ENCODE data around the gene WDR77. TPM values are rescaled to one million over a fixed set of nuclear protein-coding genes. Genes with fewer than 3 reads are reported as not detected.

The WDR77 gene
- total and polyA plus RNA-seq, 9 of the 15 experiments (the other 6 are each of a cell fraction or from before 2014, with no cell fraction given) = 20.6 to 160 (median 75.3) TPM

- Histone ChIP-seq H3K27me3 (ENCODE audit: control insufficient read depth in 2 of 2, insufficient read depth in 2 of 2, low read length in 2 of 2) (no peaks in the 10 kb centered on the region), H3K4me2 (ENCODE audit: insufficient read depth, low read length) (no peak overlapping the region), H3K79me2 (ENCODE audit: control insufficient read depth, insufficient read depth, low read length) (peaks cover 36% of the 10 kb centered on the region), H2AFZ (ENCODE audit: low read depth, low read length) (no peak overlapping the region), H3K9me1 (ENCODE audit: control insufficient read depth, insufficient read depth, low read length) (no peaks in the 10 kb centered on the region), H4K20me1 (replicated peaks; ENCODE audit: control insufficient read depth, insufficient read depth, low read length) (no peaks in the 10 kb centered on the region), H3K9me3 (replicated peaks; ENCODE audit: control insufficient read depth, insufficient read depth, low read depth, low read length) (no peaks in the 10 kb centered on the region), H3K27ac (ENCODE audit: extremely low read depth, low read depth, low read length) (no peak overlapping the region), H3K36me3 (ENCODE audit: control insufficient read depth, insufficient read depth, low read length) (peaks cover 91% of the 10 kb centered on the region), H3K4me3 (no peak overlapping the region), H3K9ac (ENCODE audit: insufficient read depth in 1 of 2, low read depth in 2 of 2, low read length in 2 of 2) (no peak overlapping the region), H3K4me1 (replicated peaks in 1 of 2; ENCODE audit: control insufficient read depth in 2 of 2, insufficient read depth in 2 of 2, low read length in 2 of 2) (peaks cover 9 to 22% of the 10 kb centered on the region in 2 experiments)
- FAIRE-seq = no peak
- no peak for ATAC-seq
- ChIA-PET CTCF (ENCODE audit: low intra/inter-chr PET ratio) (no interaction called here), POLR2A (no interaction called here)
- BruUV-seq (replicated peaks) = no TSS peak
- intact Hi-C loops (cut with micrococcal nuclease) (no loop called here), in situ Hi-C loops (cut with MboI) (no loop called here)
- no peak for TF ChIP-seq ZNF24 (IDR thresholded peaks at IDR 0.05)
- TF ChIP-seq, protein P1, sequence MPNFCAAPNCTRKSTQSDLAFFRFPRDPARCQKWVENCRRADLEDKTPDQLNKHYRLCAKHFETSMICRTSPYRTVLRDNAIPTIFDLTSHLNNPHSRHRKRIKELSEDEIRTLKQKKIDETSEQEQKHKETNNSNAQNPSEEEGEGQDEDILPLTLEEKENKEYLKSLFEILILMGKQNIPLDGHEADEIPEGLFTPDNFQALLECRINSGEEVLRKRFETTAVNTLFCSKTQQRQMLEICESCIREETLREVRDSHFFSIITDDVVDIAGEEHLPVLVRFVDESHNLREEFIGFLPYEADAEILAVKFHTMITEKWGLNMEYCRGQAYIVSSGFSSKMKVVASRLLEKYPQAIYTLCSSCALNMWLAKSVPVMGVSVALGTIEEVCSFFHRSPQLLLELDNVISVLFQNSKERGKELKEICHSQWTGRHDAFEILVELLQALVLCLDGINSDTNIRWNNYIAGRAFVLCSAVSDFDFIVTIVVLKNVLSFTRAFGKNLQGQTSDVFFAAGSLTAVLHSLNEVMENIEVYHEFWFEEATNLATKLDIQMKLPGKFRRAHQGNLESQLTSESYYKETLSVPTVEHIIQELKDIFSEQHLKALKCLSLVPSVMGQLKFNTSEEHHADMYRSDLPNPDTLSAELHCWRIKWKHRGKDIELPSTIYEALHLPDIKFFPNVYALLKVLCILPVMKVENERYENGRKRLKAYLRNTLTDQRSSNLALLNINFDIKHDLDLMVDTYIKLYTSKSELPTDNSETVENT (CRISPR knock-in tag; IDR thresholded peaks at IDR 0.05) = no peak
- TF ChIP-seq FOXA1 (IDR thresholded peaks at IDR 0.05; ENCODE audit: borderline replicate concordance) = no peak
- no peak for TF ChIP-seq ZBTB43 (CRISPR knock-in tag; IDR thresholded peaks at IDR 0.05)
- no peak for TF ChIP-seq NR3C1 (CRISPR knock-in tag; IDR thresholded peaks at IDR 0.05)
- no peak for DNase-seq (ENCODE audit: extremely low read depth in 1 of 4, low spot score in 3 of 4)
- 64% methylated on average over 3 of the region's 3 CpGs for WGBS (ENCODE audit: insufficient coverage, low coverage, missing lambda C conversion rate)
These were observed 5.0 kb downstream of the WDR77 start for GRCh38 chr1:111444031-111444430.
